GM12878 (cell line): Measurements from ENCODE around the gene NKX2-2. TPM values are rescaled to one million over a fixed set of nuclear protein-coding genes. Genes with fewer than 3 reads are reported as not detected.

Source experiments
- ATAC-seq: fragments of 200-7000 bp; cut with Tn5 transposase; 3 replicates; pipeline ENCODE4 v1.9.1; 2020; ENCODE audit warnings: mild to moderate bottlenecking, moderate library complexity
- BruUV-seq: library from RNA; stranded (reverse); fragments of 400-500 nt; replicated peaks from 2 replicates; lab custom pipeline; 2021; lab: Mats Ljungman, UMichigan
- CTCF ChIA-PET: fragments of 300-600 bp; sonication (Branson Sonifier 250); formaldehyde crosslinking; extraction: SDS; loops from one replicate; lab custom pipeline; 2021; ENCODE audit warnings: inconsistent platforms; lab: Yijun Ruan, JAX
- POLR2A ChIA-PET: fragments of 350-600 bp; formaldehyde crosslinking; extraction: SDS; loops from one replicate; lab custom pipeline; 2021; ENCODE audit warnings: inconsistent platforms; lab: Charles Lee
- RAD21 ChIA-PET: fragments of 300-600 bp; sonication (Branson Sonifier 250); formaldehyde crosslinking; loops from one replicate; lab custom pipeline; 2023; ENCODE audit warnings: antibody characterized with exemption; ENCODE audit not compliant: unreplicated experiment; lab: Charles Lee
- SMC1A ChIA-PET: fragments of 300-600 bp; sonication (Branson Sonifier 250); formaldehyde crosslinking; loops from one replicate; lab custom pipeline; 2023; ENCODE audit not compliant: unreplicated experiment, uncharacterized antibody; lab: Charles Lee
- DNase-seq: peaks from one replicate; pipeline ENCODE4 v3.0.0-alpha.2; 2011; ENCODE audit warnings: low read depth, low spot score
- FAIRE-seq: peaks from 3 replicates; lab custom pipeline; 2011; peaks lifted over from hg19 to GRCh38; lab: Jason Lieb, UNC
- H2AFZ ChIP-seq: 2 replicates; pipeline ENCODE4 v1.6.0; 2011; ENCODE audit warnings: low read depth, low read length, control low read depth; ENCODE audit not compliant: control insufficient read depth
- H3K27ac ChIP-seq: 2 replicates; pipeline ENCODE4 v1.5.1; 2011; ENCODE audit warnings: control low read depth; ENCODE audit not compliant: control insufficient read depth, insufficient read depth
- H3K27me3 ChIP-seq, 2 experiments: replicated peaks in 1 of 2; 2 replicates each; pipeline versions ENCODE4 v1.6.0 to v1.6.1; 2011; ENCODE audit warnings: low read length in 1 of 2; ENCODE audit not compliant: control insufficient read depth in 2 of 2, insufficient read depth in 2 of 2
- H3K36me3 ChIP-seq, 2 experiments: 2 replicates each; pipeline ENCODE4 v1.5.1; 2011; ENCODE audit warnings: low read length in 1 of 2; ENCODE audit not compliant: control insufficient read depth in 2 of 2, insufficient read depth in 2 of 2
- H3K4me1 ChIP-seq: 2 replicates; pipeline ENCODE4 v1.6.1; 2011; ENCODE audit warnings: mild to moderate bottlenecking, low read length, moderate library complexity, mixed read lengths; ENCODE audit not compliant: control insufficient read depth, insufficient read depth
- H3K4me2 ChIP-seq: 2 replicates; pipeline ENCODE4 v1.6.0; 2011; ENCODE audit warnings: control low read depth; ENCODE audit not compliant: control insufficient read depth, insufficient read depth
- H3K4me3 ChIP-seq: fragments of 200-600 bp; sonication (generic); 2 replicates; pipeline ENCODE4 v1.5.1; 2016
- H3K79me2 ChIP-seq: 2 replicates; pipeline ENCODE4 v1.6.0; 2011; ENCODE audit warnings: low read length; ENCODE audit not compliant: control insufficient read depth, insufficient read depth
- H3K9ac ChIP-seq: 2 replicates; pipeline ENCODE4 v1.8.0; 2011; ENCODE audit warnings: low read length, control low read depth, mixed read lengths; ENCODE audit not compliant: control insufficient read depth, insufficient read depth
- H3K9me3 ChIP-seq: replicated peaks from 3 replicates; pipeline ENCODE4 v1.5.1; 2011; ENCODE audit warnings: mild to moderate bottlenecking, low read length; ENCODE audit not compliant: control insufficient read depth, insufficient read depth
- H4K20me1 ChIP-seq: 2 replicates; pipeline ENCODE4 v1.6.0; 2011; ENCODE audit not compliant: control insufficient read depth, insufficient read depth
- CBX3 ChIP-seq: fragments of 200-600 bp; sonication (generic); IDR thresholded peaks from 2 replicates; pipeline ENCODE4 v1.6.1; 2016; ENCODE audit warnings: low read depth, borderline replicate concordance
- CHD4 ChIP-seq: fragments of 200-600 bp; sonication (generic); IDR thresholded peaks from 2 replicates; pipeline ENCODE4 v1.6.1; 2016; ENCODE audit warnings: mild to moderate bottlenecking
- GABPA ChIP-seq: IDR thresholded peaks from 2 replicates; pipeline ENCODE4 v1.6.1; 2014; ENCODE audit warnings: antibody characterized with exemption, low read depth, mild to moderate bottlenecking, inconsistent platforms
- KAT2A ChIP-seq: conservative IDR thresholded peaks from 2 replicates; pipeline ENCODE4 v1.6.1; 2011; ENCODE audit warnings: low read depth, low read length; ENCODE audit not compliant: control insufficient read depth
- MXI1 ChIP-seq: fragments of 150-350 bp; IDR thresholded peaks from 2 replicates; pipeline ENCODE4 v1.6.1; 2011; ENCODE audit warnings: low read depth, mild to moderate bottlenecking, inconsistent platforms, low read length, improper control_type of control experiment
- MYB ChIP-seq: fragments of 150-350 bp; IDR thresholded peaks from 2 replicates; pipeline ENCODE4 v1.6.1; 2014; ENCODE audit warnings: mild to moderate bottlenecking, low read depth, low read length, borderline replicate concordance
- NFYB ChIP-seq: IDR thresholded peaks from 2 replicates; pipeline ENCODE4 v1.6.1; 2011; ENCODE audit warnings: low read depth, mild to moderate bottlenecking, low read length, improper control_type of control experiment, moderate library complexity; ENCODE audit not compliant: insufficient read depth
- NR2C1 ChIP-seq: fragments of 450-650 bp; IDR thresholded peaks from 2 replicates; pipeline ENCODE4 v1.6.1; 2017; ENCODE audit warnings: antibody characterized with exemption, mild to moderate bottlenecking, moderate library complexity
- SREBF2 ChIP-seq: IDR thresholded peaks from 2 replicates; pipeline ENCODE4 v1.6.1; 2012; ENCODE audit warnings: mild to moderate bottlenecking, low read length
- SUPT20H ChIP-seq: IDR thresholded peaks from 2 replicates; pipeline ENCODE4 v1.6.1; 2011; ENCODE audit warnings: low read depth, mild to moderate bottlenecking, low read length, moderate library complexity, borderline replicate concordance; ENCODE audit not compliant: control insufficient read depth
- TCF3 ChIP-seq: IDR thresholded peaks from 2 replicates; pipeline ENCODE4 v1.6.1; 2012; ENCODE audit warnings: low read depth, mild to moderate bottlenecking, low read length, borderline replicate concordance; ENCODE audit not compliant: insufficient read depth
- TCF7 ChIP-seq: IDR thresholded peaks from 2 replicates; pipeline ENCODE4 v1.6.1; 2014; ENCODE audit warnings: antibody characterized with exemption, borderline replicate concordance
- ZNF24 ChIP-seq: fragments of 450-650 bp; IDR thresholded peaks from 2 replicates; pipeline ENCODE4 v1.6.1; 2017; ENCODE audit warnings: antibody characterized with exemption, mild to moderate bottlenecking
- ZNF622 ChIP-seq: fragments of 450-650 bp; IDR thresholded peaks from 2 replicates; pipeline ENCODE4 v1.6.1; 2017; ENCODE audit warnings: mild to moderate bottlenecking, inconsistent platforms
- WGBS: methylation state at CpG from one replicate; pipeline ENCODE4 v1.1.6; 2016; ENCODE audit warnings: low lambda C conversion rate; ENCODE audit not compliant: insufficient replicate concordance, insufficient coverage; ENCODE audit errors: missing lambda C conversion rate; 5-methylcytosine and 5-hydroxymethylcytosine counted together
- in situ Hi-C: fragments of 300-500 bp; cut with MboI; formaldehyde crosslinking; loops from 9 replicates; pipeline ENCODE4 v1.14.3; 2018; ENCODE audit warnings: mixed read lengths
- intact Hi-C: fragments of 100-400 bp; cut with micrococcal nuclease; formaldehyde crosslinking; loops from one replicate; pipeline ENCODE4 v1.14.2; 2022; ENCODE audit not compliant: unreplicated experiment
- polyA plus RNA-seq, 11 experiments: library from polyadenylated mRNA; depleted of rRNA in 4 of 11; unstranded in 6 of 11; stranded (reverse) in 5 of 11; fragments of >200 nt; fragmentation: Nextera tagmentation in 4 of 11; fragmentation: Illumina TruSeq in 1 of 11; extraction: Ambion mirVana in 4 of 11; extraction: Trizol in 1 of 11; gene quantifications; 1 replicate in 1 of 11; 2 replicates in 10 of 11; pipeline versions ENCODE4 v1.2.1 to v1.2.3, GENCODE V29; 2011 to 2016; ENCODE audit warnings: inconsistent platforms in 2 of 11, missing spikeins in 2 of 11, low read depth in 1 of 11
- total RNA-seq, 4 experiments: library from RNA; depleted of rRNA in 3 of 4; stranded (reverse); fragments of >200 nt in 3 of 4; fragmentation: Illumina TruSeq in 1 of 4; extraction: Trizol in 1 of 4; gene quantifications; 2 replicates each; pipeline versions ENCODE4 v1.2.1 to v1.2.3, GENCODE V29; 2013 to 2021
- TF ChIP-seq, protein P1 (sequence below): fragments of 450-650 bp; IDR thresholded peaks from 2 replicates; pipeline ENCODE4 v1.6.1; 2017; ENCODE audit warnings: low read depth, mild to moderate bottlenecking, moderate library complexity

The NKX2-2 gene
- total and polyA plus RNA-seq, 10 of the 15 experiments (the other 5 are each of a cell fraction or from before 2014, with no cell fraction given): not detected

GRCh38 chr20:21518292-21518991 lies 4.6 kb upstream of the NKX2-2 start:
- H3K79me2 ChIP-seq: no peaks in the 10 kb centered on the region
- no peak overlapping the region for H3K27ac ChIP-seq
- WGBS: 17% methylated on average over 37 of the region's 37 CpGs

GRCh38 chr20:21517566-21518277 lies 3.9 kb upstream of the NKX2-2 start:
- WGBS: 10% methylated on average over 32 of the region's 32 CpGs
- ChIA-PET POLR2A (no interaction called here), CTCF (no interaction called here), SMC1A (interaction anchor here (1.6 kb wide), 1 partner anchor 40 kb away, joined by 3 read pairs; no protein-coding TSS in a partner anchor), RAD21 (no interaction called here)
- Histone ChIP-seq H3K27ac (no peak overlapping the region), H3K4me3 (no peak overlapping the region), H3K9ac (no peak overlapping the region), H4K20me1 (no peaks in the 10 kb centered on the region), H3K9me3 (no peaks in the 10 kb centered on the region), H3K4me2 (no peak overlapping the region), H3K4me1 (no peaks in the 10 kb centered on the region), H2AFZ (no peak overlapping the region), H3K27me3 (peaks cover 14 to 27% of the 10 kb centered on the region in 2 experiments), H3K79me2 (no peaks in the 10 kb centered on the region), H3K36me3 (no peaks in the 10 kb centered on the region)
- intact Hi-C loops (no loop called here), in situ Hi-C loops (no loop called here)
- ATAC-seq (no peak), FAIRE-seq (no peak), DNase-seq (no peak)
- no TSS peak for BruUV-seq
- TF ChIP-seq GABPA: no peak
- no peak for TF ChIP-seq TCF7
- TF ChIP-seq SREBF2: no peak
- TF ChIP-seq TCF3: no peak
- TF ChIP-seq, protein P1, sequence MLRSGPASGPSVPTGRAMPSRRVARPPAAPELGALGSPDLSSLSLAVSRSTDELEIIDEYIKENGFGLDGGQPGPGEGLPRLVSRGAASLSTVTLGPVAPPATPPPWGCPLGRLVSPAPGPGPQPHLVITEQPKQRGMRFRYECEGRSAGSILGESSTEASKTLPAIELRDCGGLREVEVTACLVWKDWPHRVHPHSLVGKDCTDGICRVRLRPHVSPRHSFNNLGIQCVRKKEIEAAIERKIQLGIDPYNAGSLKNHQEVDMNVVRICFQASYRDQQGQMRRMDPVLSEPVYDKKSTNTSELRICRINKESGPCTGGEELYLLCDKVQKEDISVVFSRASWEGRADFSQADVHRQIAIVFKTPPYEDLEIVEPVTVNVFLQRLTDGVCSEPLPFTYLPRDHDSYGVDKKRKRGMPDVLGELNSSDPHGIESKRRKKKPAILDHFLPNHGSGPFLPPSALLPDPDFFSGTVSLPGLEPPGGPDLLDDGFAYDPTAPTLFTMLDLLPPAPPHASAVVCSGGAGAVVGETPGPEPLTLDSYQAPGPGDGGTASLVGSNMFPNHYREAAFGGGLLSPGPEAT: no peak
- no peak for TF ChIP-seq NFYB
- no peak for TF ChIP-seq CHD4
- TF ChIP-seq ZNF24: no peak
- no peak for TF ChIP-seq MXI1
- TF ChIP-seq ZNF622: no peak

More at GRCh38 chr20:21518292-21518991, 4.6 kb upstream of the NKX2-2 start:
- POLR2A ChIA-PET: no interaction called here
- Histone ChIP-seq H3K9me3 (no peaks in the 10 kb centered on the region), H2AFZ (no peak overlapping the region), H3K27me3 (peaks cover 14 to 28% of the 10 kb centered on the region in 2 experiments), H3K4me3 (no peak overlapping the region), H3K9ac (no peak overlapping the region), H4K20me1 (no peaks in the 10 kb centered on the region), H3K4me1 (no peaks in the 10 kb centered on the region), H3K4me2 (no peak overlapping the region), H3K36me3 (no peaks in the 10 kb centered on the region)
- no TSS peak for BruUV-seq
- in situ Hi-C loops (no loop called here), intact Hi-C loops (no loop called here)
- ATAC-seq (no peak), DNase-seq (no peak), FAIRE-seq (no peak)
- CTCF ChIA-PET: no interaction called here
- TF ChIP-seq MYB: no peak
- no peak for TF ChIP-seq KAT2A
- no peak for TF ChIP-seq SUPT20H
- no peak for TF ChIP-seq NR2C1
- no peak for TF ChIP-seq CBX3
- RAD21 ChIA-PET: interaction anchor here (0.5 kb wide), 1 partner anchor 483 kb away, joined by 4 read pairs; no protein-coding TSS in a partner anchor
- SMC1A ChIA-PET: interaction anchor here (1.6 kb wide), 1 partner anchor 40 kb away, joined by 3 read pairs; no protein-coding TSS in a partner anchor
